GM12892 (cell line): Measurements from ENCODE around the gene ARGLU1.

Experiments
- DNase-seq: peaks from one replicate; pipeline ENCODE4 v3.0.0; 2011; ENCODE audit not compliant: insufficient read length
- FAIRE-seq: peaks from 2 replicates; lab custom pipeline; 2011; peaks lifted over from hg19 to GRCh38; lab: Jason Lieb, UNC
- POLR2A ChIP-seq: IDR thresholded peaks from 2 replicates; pipeline ENCODE4 v1.6.1; 2011; ENCODE audit warnings: low read depth, low read length, control low read depth
- POLR2AphosphoS5 ChIP-seq: IDR thresholded peaks from 2 replicates; pipeline ENCODE4 v1.6.1; 2011; ENCODE audit warnings: low read depth, low read length, control low read depth
- TAF1 ChIP-seq: IDR thresholded peaks from 2 replicates; pipeline ENCODE4 v1.6.1; 2011; ENCODE audit warnings: low read depth, mild to moderate bottlenecking, control low read depth, low read length, borderline replicate concordance

ARGLU1 gene

DNA sequence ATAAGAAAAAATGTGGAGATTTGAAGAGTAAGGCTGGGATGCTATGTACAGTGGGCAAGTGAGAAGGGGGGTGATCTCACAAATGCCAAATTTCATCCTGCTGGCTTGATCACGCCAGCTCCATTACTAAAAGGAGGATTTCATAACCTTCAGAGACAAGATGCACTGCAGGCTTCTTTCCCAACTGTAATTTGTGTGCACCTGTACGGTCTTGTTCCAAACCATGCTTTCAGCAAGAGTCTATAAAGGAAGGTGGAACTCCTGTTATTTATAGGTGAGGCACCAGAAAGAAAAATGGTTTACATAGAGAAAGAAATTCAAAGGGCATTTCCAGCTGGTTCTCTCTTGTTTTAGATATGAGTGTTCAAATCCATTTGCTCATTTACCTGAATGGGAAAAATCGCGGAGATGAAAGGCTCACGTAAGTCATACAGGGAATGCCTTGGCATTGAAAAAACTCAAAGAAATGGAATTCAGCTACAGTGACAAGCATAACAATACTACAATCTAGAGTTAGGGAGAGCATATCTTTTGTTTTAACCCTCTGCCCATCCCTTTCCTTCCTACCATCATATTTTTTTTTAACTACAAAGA is 45.7 kb downstream of the ARGLU1 start:
- FAIRE-seq, result no peak

DNA sequence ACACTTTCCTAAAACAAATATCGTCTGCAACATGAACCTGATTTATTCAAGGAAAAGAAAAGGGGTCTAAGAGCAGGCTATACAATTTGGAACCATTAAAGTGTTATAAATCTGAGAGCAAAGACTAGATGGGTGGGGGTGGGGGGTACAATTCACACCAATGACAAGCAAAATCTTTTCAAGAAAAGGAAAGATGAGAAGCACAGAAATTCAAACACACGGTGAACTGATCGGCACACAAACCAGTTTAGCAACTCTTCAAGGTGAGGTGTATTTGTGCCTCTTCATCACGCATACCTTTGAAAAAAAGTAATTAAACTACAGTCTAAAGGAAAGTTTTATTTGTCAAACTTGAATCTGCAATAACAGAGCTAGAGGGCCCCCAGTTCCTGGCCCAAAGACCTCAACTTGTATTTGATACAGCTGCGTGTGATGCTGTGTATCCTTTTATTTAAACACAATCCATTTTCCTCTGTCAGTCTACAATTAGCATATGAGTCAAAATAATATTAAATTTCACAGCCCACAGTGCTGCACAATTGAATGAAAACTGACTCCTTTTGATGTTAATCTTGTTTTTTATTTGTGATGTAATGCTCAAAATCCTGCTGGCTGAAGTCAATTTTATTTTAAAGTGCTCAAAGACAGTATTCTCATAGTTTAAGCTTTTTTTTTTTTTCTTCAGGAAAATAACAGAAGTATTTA is 46.7 kb downstream of the ARGLU1 start:
- TF ChIP-seq POLR2AphosphoS5, result no peak
- no peak for TF ChIP-seq TAF1
- no peak for TF ChIP-seq POLR2A
- DNase-seq (no peak), FAIRE-seq (no peak)

More for the DNA sequence above, 45.7 kb downstream of the ARGLU1 start:
- TF ChIP-seq POLR2AphosphoS5 (no peak), POLR2A (no peak), TAF1 (no peak)
- DNase-seq, result no peak

- FAIRE-seq, result no peak
- no peak for TF ChIP-seq POLR2A
- TF ChIP-seq TAF1, result no peak
- no peak for TF ChIP-seq POLR2AphosphoS5
These were observed 47.5 kb downstream of the ARGLU1 start for GRCh38 chr13:106520251-106521054.

GRCh38 chr13:106518512-106518911 is 49.4 kb downstream of the ARGLU1 start:
- no peak for TF ChIP-seq POLR2A
- no peak for TF ChIP-seq TAF1
- TF ChIP-seq POLR2AphosphoS5, result no peak
- no peak for DNase-seq
- FAIRE-seq, result no peak

More at GRCh38 chr13:106520251-106521054, 47.5 kb downstream of the ARGLU1 start:
- no peak for DNase-seq

DNA sequence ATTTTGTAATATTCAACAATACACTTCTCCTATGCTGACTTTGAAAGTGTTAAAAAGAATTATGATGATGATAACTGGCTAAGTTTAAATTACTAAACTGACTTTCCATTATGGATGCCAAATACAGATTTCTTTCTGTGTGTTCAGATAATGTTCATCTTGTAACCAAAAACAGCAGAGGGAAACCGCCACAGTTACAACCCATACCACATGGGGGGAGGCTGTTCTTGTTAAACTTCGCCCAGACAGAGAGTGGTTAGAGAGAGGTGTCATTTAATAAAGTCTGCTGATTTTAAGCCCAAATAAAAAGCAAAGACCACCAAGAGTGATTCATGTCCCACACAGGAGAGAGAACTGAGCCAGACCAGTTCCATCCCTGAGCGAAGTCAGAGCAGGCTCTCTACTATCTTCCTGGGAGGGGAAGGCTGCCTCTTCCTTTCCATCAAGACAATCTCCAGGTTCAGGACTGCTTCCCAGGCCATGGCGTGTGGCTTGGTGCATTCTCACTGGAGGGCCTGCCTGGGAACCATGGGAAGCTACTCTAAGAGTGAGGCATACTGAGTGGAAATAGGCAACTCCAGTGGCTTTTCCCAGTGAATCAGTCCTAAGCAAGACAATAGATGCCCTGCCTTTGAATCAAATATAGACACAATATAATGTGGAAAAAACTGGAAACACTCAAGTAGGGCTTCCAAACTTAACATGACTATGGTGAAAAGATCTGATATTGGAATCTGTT is 50.7 kb downstream of the ARGLU1 start:
- no peak for FAIRE-seq
- TF ChIP-seq POLR2AphosphoS5 (no peak), POLR2A (no peak), TAF1 (no peak)
- no peak for DNase-seq

- FAIRE-seq (no peak), DNase-seq (no peak)
- TF ChIP-seq POLR2A (no peak), POLR2AphosphoS5 (no peak), TAF1 (no peak)
These were observed 52.2 kb downstream of the ARGLU1 start for GRCh38 chr13:106515635-106516254.

DNA sequence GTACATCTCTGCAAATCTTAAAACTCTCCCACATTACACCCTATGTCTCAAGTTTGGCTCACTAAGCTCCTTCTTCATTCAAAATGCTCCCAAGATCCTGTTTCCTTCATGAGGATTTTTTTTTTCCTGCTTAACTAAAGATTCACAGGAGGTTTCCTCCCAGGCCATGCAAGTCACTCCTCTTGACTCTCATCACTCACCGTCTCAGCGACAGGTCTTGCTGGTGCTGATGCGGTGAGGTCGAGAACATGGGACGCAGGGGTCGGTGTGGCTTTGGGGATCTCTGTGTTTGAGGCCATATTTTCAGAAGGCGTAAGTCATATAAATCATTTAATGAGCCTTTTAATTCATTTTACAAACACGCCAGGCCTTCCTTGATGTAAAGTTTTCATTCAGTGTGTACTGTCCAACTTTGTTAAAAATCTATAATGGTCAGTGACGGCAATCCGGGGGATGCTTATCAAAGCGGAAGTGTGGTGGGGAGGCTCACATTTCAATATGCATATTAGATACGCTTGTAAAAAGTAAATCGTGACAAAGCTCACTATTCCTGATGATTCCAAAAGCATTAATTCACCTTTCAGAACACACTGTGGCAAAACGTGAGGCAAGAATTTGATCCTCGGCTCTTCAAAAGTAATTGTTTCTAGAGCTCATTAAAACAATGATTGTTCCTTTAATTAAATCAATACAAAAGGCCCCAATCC is 52.9 kb downstream of the ARGLU1 start:
- FAIRE-seq (no peak), DNase-seq (no peak)
- TF ChIP-seq TAF1, result no peak
- TF ChIP-seq POLR2AphosphoS5, result no peak
- TF ChIP-seq POLR2A, result no peak

- FAIRE-seq, result no peak
- no peak for DNase-seq
- no peak for TF ChIP-seq POLR2A
- TF ChIP-seq TAF1, result no peak
- TF ChIP-seq POLR2AphosphoS5, result no peak
These were observed 54.6 kb downstream of the ARGLU1 start for GRCh38 chr13:106513025-106513983.

DNA sequence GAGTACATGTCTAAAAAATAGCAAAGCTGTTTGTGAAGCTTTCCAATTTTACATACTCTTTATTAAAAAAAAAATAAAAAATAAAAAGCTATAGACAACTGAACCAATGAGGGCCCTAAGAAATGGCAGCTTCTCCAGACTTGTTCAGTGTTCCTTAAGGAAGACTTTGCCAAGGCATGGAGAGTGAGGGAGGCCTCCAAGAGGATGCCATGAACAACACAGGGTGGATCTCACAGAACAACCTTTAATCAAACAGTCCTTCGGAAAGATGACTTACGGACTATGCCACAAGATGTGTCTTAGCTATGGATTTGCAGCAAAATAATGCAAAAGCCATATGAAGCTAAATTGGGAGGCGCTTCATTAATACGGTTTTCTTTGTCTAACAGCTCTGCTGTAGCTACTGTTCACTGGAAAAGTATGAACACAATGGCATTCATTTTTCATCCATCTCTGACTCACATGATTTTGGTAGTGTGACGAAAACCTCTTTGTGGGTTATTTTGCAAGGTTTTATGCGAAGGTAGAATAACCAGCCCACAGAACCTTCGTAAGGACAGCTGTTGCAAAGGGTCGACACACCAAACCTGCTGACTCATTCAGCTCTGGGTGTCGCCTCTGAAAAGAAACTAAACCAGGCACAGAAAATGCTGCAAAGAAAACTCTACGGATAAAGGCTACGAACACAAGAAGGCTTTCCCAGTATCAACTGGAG is 60.2 kb downstream of the ARGLU1 start:
- FAIRE-seq, result peak; percentile 69

GRCh38 chr13:106506286-106506685 is 61.7 kb downstream of the ARGLU1 start:
- no peak for TF ChIP-seq POLR2A
- no peak for TF ChIP-seq POLR2AphosphoS5
- no peak for TF ChIP-seq TAF1
- FAIRE-seq, result no peak
- DNase-seq, result no peak

More for the DNA sequence above, 60.2 kb downstream of the ARGLU1 start:
- no peak for TF ChIP-seq POLR2A
- no peak for TF ChIP-seq TAF1
- TF ChIP-seq POLR2AphosphoS5, result no peak
- DNase-seq, result no peak
